Measurements from ENCODE around the gene LAMTOR1. TPM values are rescaled to one million over a fixed set of nuclear protein-coding genes. Genes with fewer than 3 reads are reported as not detected.

Gene LAMTOR1
- total RNA-seq, 1 experiment from 2014 or later = 96.3 TPM

DNA sequence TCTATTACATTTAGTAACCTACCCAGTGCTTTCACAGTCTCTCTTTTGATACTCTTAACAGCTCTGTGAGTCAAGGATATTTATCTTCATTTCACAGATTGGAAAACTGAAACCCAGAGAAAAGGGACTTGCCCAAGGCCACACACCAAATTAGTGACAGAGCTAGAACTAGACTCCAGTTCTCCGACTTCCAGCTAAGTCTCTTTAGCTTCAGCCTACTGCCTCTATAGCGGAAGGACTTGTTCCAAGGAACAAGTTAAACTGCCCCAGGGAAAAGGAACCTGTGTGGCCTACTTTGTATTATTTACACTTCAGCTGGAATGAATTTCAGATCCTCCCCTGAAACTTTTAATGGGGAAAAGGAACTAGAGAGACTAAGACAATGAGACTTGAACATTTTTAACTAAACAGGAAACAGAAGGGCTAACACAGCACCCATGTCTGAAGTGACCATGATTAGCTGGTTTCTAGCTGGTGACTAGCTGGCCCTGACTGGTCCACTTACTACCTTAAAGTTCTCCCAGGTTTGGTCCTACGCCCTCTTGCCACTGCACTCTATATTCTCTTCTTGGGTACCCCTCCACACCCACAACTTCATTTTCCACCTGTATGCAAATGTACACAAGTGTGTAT lies 21.2 kb downstream of the LAMTOR1 start:
- no peaks in the 10 kb centered on the region for H3K4me1 ChIP-seq (ENCODE audit: insufficient read depth, low read length)
- Mint-ChIP-seq H3K27me3 (ENCODE audit: low read depth) (no peaks in the 10 kb centered on the region; the same call in 1 of the 2 replicates), H3K4me1 (peaks cover 20 to 27% of the 10 kb centered on the region in 2 experiments), H3K36me3 (ENCODE audit: insufficient read depth in 1 of 3, low read depth in 3 of 3) (peaks cover 0 to 5% (median 4%) of the 10 kb centered on the region in 3 experiments; a peak in 4 of 7 replicates), H3K4me3 (peak overlapping the region; percentile 80 to 95; a peak in 4 of 5 replicates), H3K9me3 (no peaks in the 10 kb centered on the region), H3K27ac (peak overlapping the region; percentile 83 to 98 (median 97); a peak in 5 of 7 replicates)
- no peaks in the 10 kb centered on the region for H3K9me3 ChIP-seq (ENCODE audit: control insufficient read depth, low read depth, low read length)
- H3K23ac ChIP-seq (ENCODE audit: insufficient read length, low read depth, low read length) = no peak overlapping the region
- no peak overlapping the region for H3T11ph ChIP-seq (ENCODE audit: low read length)
- no CpG with 5 or more reads among the region's 3 CpGs for WGBS (ENCODE audit: extremely low coverage, insufficient read length, low lambda C conversion rate)
- H3K9ac ChIP-seq (ENCODE audit: extremely low read depth, insufficient read length, low read length) = no peak overlapping the region
- no peak overlapping the region for H3K18ac ChIP-seq (ENCODE audit: insufficient read length, low read depth, low read length)
- H3K14ac ChIP-seq (ENCODE audit: insufficient read depth, low read length) = no peak overlapping the region
- TF ChIP-seq CTCF (conservative IDR thresholded peaks at IDR 0.05) = no peak
- no peaks in the 10 kb centered on the region for H3K79me1 ChIP-seq (ENCODE audit: insufficient read depth, low read depth, low read length, poor library complexity, severe bottlenecking)
- H4K8ac ChIP-seq (replicated peaks; ENCODE audit: insufficient read length, low read depth, low read length) = no peak overlapping the region
- H4K5ac ChIP-seq (ENCODE audit: insufficient read length, low read depth, low read length) = no peak overlapping the region
- no peak overlapping the region for H3K4ac ChIP-seq (ENCODE audit: low read depth, low read length)
- H2AK5ac ChIP-seq (ENCODE audit: insufficient read length, low read length) = no peak overlapping the region
- H3K27ac ChIP-seq (ENCODE audit: insufficient read length, low read depth, low read length) = no peak overlapping the region
- no peaks in the 10 kb centered on the region for H4K20me1 ChIP-seq (ENCODE audit: control insufficient read depth, insufficient read depth, insufficient read length)
- H2BK5ac ChIP-seq (ENCODE audit: insufficient read length, low read length) = no peak overlapping the region
- no peak overlapping the region for H3K56ac ChIP-seq (ENCODE audit: insufficient read length, low read depth, low read length)
- no peak overlapping the region for H4K91ac ChIP-seq (ENCODE audit: insufficient read length, low read depth, low read length)
- no peak overlapping the region for H2BK20ac ChIP-seq (ENCODE audit: low read depth, low read length, poor library complexity, severe bottlenecking)
- no peak overlapping the region for H2BK120ac ChIP-seq (ENCODE audit: low read depth, low read length, poor library complexity, severe bottlenecking)
- no peak overlapping the region for H2AFZ ChIP-seq (ENCODE audit: low read length)
- no peaks in the 10 kb centered on the region for H3K27me3 ChIP-seq (ENCODE audit: insufficient read depth, low read length)
- H3K79me2 ChIP-seq (ENCODE audit: insufficient read depth, low read length) = peaks cover 18% of the 10 kb centered on the region
- H2BK12ac ChIP-seq (ENCODE audit: insufficient read length, low read depth, low read length) = no peak overlapping the region
- H2BK15ac ChIP-seq (ENCODE audit: low read depth, low read length) = no peak overlapping the region
- no peak for DNase-seq
- peaks cover 7% of the 10 kb centered on the region for H3K23me2 ChIP-seq (ENCODE audit: insufficient read length, low read depth, low read length, poor library complexity, severe bottlenecking)
- H3K4me2 ChIP-seq (ENCODE audit: insufficient read depth, insufficient read length, low read length) = no peak overlapping the region

Measured in H9 (cell line).